SK-N-MC (cell line): ENCODE measurements around the gene DENND4C.

Source experiments
- DNase-seq: peaks from one replicate; pipeline ENCODE4 v3.0.0-alpha.2; 2011; ENCODE audit warnings: low read depth, low spot score
- H3K27ac ChIP-seq: fragments of 200-600 bp; sonication (generic); 2 replicates; pipeline ENCODE4 v1.5.1; 2016; ENCODE audit warnings: mixed run types
- H3K36me3 ChIP-seq: fragments of 200-600 bp; sonication (generic); 2 replicates; pipeline ENCODE4 v1.6.1; 2017; ENCODE audit warnings: antibody characterized with exemption, low read length, mixed read lengths; ENCODE audit not compliant: insufficient read depth
- H3K4me3 ChIP-seq: fragments of 200-600 bp; sonication (generic); 2 replicates; pipeline ENCODE4 v1.5.1; 2016
- H3K9ac ChIP-seq: fragments of 200-600 bp; sonication (generic); 2 replicates; pipeline ENCODE4 v1.8.0; 2017; ENCODE audit warnings: mixed run types, mixed read lengths; ENCODE audit not compliant: insufficient read length
- H3K9me3 ChIP-seq: fragments of 200-600 bp; sonication (generic); 2 replicates; pipeline ENCODE4 v1.6.1; 2017; ENCODE audit warnings: low read depth, mild to moderate bottlenecking, antibody characterized with exemption, low read length, moderate library complexity, mixed read lengths
- EZH2 ChIP-seq: fragments of 200-600 bp; sonication (generic); IDR thresholded peaks from one replicate; pipeline ENCODE4 v1.6.1; 2017; ENCODE audit warnings: antibody characterized with exemption
- FOXP2 ChIP-seq: optimal IDR thresholded peaks from 2 replicates; pipeline ENCODE3; 2011; ENCODE audit warnings: mild to moderate bottlenecking, moderate library complexity; ENCODE audit not compliant: insufficient read depth; ENCODE audit errors: extremely low read length, control extremely low read depth
- POLR2AphosphoS5 ChIP-seq: IDR thresholded peaks from 2 replicates; pipeline ENCODE4 v1.6.1; 2012; ENCODE audit warnings: mild to moderate bottlenecking, low read depth, low read length, borderline replicate concordance

The DENND4C gene

DNA sequence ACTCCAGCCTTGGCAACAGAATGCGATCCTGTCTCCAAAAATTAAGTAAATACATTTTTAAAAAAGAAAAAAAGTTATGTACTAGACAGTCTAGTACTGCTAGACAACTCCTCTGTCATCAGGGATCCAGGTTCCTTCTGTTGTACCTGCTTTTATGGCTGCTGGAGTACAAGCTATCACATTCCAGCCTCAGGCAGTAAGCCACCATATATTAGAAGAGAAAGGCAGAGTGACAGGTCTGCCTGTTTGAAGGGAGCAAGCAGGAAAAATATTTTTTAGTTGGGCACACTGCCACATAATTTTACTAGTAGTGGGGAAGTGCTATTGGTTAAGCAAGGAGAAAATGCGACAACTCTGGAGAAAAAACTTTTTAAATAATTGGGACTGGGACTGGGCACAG, 138.6 kb downstream of the DENND4C start:
- Histone ChIP-seq H3K9me3 (no peaks in the 10 kb centered on the region), H3K9ac (no peak overlapping the region), H3K4me3 (no peak overlapping the region), H3K27ac (no peak overlapping the region), H3K36me3 (peaks cover 30% of the 10 kb centered on the region)
- TF ChIP-seq EZH2 = no peak
- TF ChIP-seq FOXP2 = no peak
- no peak for TF ChIP-seq POLR2AphosphoS5
- DNase-seq = no peak

DNA sequence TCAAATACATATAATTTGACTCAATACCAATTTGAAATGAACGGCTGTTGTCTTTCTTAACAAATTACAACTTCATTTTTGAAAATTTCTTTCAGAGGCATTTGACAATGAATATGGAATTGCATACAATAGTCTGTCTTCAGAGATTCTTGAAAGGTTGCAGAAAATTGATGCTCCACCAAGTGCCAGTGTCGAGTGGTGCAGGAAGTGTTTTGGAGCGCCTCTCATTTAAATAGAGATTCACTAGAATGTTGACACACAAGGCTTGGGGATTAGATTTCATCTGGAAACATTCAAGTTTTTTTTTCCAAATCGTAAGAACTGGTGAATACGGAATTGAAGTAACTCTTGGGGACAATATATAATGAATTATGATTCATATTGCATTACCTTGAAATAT, 141.4 kb downstream of the DENND4C start:
- H3K9ac ChIP-seq = no peak overlapping the region
- no peak overlapping the region for H3K4me3 ChIP-seq
- peaks cover 46% of the 10 kb centered on the region for H3K36me3 ChIP-seq
- H3K27ac ChIP-seq = peak overlapping the region; percentile 27; the same call in 1 of the 2 replicates
- no peaks in the 10 kb centered on the region for H3K9me3 ChIP-seq
- TF ChIP-seq POLR2AphosphoS5 (no peak), EZH2 (no peak), FOXP2 (no peak)
- no peak for DNase-seq

DNA sequence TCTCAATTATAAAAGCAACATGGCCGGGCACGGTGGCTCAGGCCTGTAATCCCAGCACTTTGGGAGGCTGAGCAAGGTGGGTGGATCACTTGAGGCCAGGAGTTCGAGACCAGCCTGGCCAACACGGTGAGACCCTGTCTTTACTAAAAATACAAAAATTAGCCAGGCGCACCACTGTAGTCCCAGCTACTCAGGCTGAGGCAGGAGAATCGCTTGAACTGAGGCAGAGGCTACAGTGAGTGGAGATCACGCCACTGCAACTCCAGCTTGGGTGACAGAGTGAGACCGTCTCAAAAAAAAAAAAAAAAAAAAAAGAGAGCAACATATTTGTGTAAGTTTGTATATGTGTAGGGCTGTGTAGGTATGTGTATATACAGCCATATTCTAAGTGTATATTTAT, 142.1 kb downstream of the DENND4C start:
- peak overlapping the region; percentile 27; the same call in 1 of the 2 replicates for H3K27ac ChIP-seq
- H3K9ac ChIP-seq = no peak overlapping the region
- DNase-seq = no peak
- TF ChIP-seq FOXP2 = no peak
- peak; percentile 45; the same call in 1 of the 2 replicates for TF ChIP-seq POLR2AphosphoS5
- H3K4me3 ChIP-seq = no peak overlapping the region
- no peaks in the 10 kb centered on the region for H3K9me3 ChIP-seq
- H3K36me3 ChIP-seq = peaks cover 53% of the 10 kb centered on the region

DNA sequence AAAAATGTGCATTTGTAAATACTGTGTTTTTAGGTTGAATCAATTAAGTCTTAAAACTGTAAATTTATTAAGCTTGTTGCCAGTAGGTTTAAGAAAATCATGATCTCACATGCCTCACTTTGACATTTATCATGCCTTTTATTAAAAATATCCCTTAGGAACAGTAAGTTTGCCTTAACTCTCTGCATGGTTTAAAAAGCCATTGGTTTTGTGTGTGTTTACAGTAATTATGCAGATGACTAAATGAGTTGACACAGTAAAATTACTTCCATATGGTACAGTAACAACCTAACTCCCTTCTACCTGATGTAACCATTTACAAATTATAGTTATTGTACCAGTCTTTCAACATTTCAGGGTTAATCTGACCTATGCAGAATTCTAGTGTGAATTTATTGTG, 143.0 kb downstream of the DENND4C start:
- Histone ChIP-seq H3K9ac (no peak overlapping the region), H3K9me3 (no peaks in the 10 kb centered on the region), H3K27ac (peak overlapping the region; percentile 80), H3K36me3 (peaks cover 62% of the 10 kb centered on the region), H3K4me3 (no peak overlapping the region)
- no peak for DNase-seq
- no peak for TF ChIP-seq EZH2
- TF ChIP-seq POLR2AphosphoS5 = 0 out of 2 replicates have a peak, but pooled peaks have one; percentile 11

DNA sequence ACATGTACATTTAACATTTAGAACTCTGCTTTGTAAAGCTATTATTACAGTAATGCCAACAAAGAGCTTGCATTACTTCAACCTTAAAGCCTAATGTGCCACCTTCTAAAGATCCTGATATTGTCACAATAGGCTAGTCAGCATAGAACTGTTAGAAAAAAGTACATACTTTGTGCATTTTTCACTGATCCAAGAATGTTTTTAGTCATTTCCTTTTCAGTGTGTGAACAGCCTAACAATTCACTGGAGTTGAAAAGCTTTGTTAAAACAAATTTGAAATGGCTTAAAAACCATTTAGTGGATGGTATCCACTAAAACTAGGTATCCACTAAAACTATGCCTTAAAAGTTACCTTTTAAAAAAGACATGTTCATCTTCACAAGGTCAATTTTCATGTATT, 145.0 kb downstream of the DENND4C start:
- TF ChIP-seq EZH2 (no peak), FOXP2 (no peak), POLR2AphosphoS5 (no peak)
- Histone ChIP-seq H3K27ac (peak overlapping the region; percentile 60; the same call in 1 of the 2 replicates), H3K9ac (no peak overlapping the region), H3K9me3 (no peaks in the 10 kb centered on the region), H3K36me3 (peaks cover 73% of the 10 kb centered on the region), H3K4me3 (no peak overlapping the region)
- no peak for DNase-seq

DNA sequence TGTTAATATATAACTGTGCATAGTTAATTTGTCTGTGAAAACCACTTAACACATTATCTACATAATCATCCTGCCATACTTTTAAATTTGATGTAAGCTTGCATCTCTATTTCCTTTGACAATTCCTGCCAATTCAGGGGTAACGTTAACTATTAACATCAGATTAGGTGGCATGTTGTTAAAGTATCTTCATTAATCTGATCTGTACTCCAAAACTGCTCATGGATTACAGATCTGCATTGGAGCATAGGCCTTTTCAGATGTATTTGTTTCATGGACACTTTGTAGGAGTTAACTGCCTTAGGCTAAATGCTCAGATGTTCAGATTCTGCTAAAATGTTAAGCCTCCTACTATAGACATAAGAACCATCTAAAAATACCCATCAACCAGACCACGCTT, 146.4 kb downstream of the DENND4C start:
- H3K4me3 ChIP-seq = peak overlapping the region; percentile 83; the same call in 1 of the 2 replicates
- no peaks in the 10 kb centered on the region for H3K9me3 ChIP-seq
- H3K27ac ChIP-seq = peak overlapping the region; percentile 16; the same call in 1 of the 2 replicates
- H3K36me3 ChIP-seq = peaks cover 68% of the 10 kb centered on the region
- no peak for DNase-seq
- peak overlapping the region; percentile 99 for H3K9ac ChIP-seq
- TF ChIP-seq FOXP2 (no peak), POLR2AphosphoS5 (no peak), EZH2 (no peak)

DNA sequence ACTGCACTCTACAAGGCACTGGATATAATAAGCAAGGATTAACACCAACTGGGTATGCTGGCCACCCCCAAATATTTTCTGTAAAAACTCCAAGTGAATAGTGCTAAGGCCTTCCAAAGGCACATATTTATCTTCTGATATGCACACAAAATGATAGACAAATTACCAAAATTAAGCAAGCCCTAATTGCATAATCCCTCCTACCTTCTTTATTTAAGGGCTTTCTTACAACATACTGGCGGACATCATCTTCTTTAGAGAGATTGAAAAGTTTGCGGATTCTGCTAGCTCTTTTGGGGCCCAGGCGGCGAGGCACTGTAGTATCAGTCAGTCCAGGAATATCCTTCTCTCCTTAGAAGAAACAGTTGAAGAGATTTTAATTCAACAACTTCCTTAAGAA, 147.7 kb downstream of the DENND4C start:
- TF ChIP-seq FOXP2 (no peak), POLR2AphosphoS5 (no peak), EZH2 (no peak)
- H3K27ac ChIP-seq = peak overlapping the region; percentile 32; the same call in 1 of the 2 replicates
- no peaks in the 10 kb centered on the region for H3K9me3 ChIP-seq
- H3K9ac ChIP-seq = peak overlapping the region; percentile 99
- no peak for DNase-seq
- H3K4me3 ChIP-seq = peak overlapping the region; percentile 83
- H3K36me3 ChIP-seq = peaks cover 64% of the 10 kb centered on the region

DNA sequence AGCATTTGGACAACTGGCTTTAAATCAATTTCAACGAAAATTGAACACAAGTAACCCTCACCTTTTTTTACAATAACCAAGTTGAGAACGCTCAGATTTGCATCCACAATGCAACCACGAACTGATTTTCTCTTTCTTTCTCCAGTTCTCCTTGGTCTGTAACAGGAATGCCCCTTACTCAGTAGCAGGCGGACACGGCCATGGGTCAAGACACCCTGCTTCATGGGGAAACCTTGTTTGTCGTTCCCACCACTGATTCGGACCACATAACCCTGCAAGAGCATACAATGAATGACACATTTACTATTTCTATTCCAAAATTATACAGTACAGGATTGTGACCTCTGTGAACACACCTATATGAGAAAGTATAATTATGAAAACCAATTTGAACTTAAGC, 148.2 kb downstream of the DENND4C start:
- Histone ChIP-seq H3K9ac (peak overlapping the region; percentile 99), H3K9me3 (no peaks in the 10 kb centered on the region), H3K36me3 (peaks cover 60% of the 10 kb centered on the region), H3K4me3 (peak overlapping the region; percentile 83), H3K27ac (peak overlapping the region; percentile 88)
- no peak for DNase-seq
- TF ChIP-seq FOXP2 (no peak), EZH2 (no peak), POLR2AphosphoS5 (no peak)

DNA sequence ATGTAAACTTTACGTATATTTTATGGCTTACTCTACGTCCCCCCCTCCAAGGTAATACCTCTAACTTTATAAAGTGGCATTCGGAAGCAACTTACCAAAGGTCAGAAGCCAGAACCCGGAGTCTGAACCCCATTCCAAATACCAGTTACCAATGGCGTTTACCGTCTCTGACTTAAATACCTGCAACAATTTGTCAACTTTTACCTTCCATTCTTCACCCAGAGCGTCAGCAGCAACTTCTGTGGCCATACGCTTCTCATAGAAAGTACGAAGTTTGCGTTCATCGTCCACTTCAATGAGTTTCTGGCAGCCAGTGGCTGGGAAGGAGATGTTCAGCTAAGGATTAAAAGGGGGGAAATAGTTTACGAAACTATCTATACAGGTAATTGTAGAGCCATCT, 148.8 kb downstream of the DENND4C start:
- H3K9me3 ChIP-seq = no peaks in the 10 kb centered on the region
- DNase-seq = no peak
- peak overlapping the region; percentile 99 for H3K9ac ChIP-seq
- peaks cover 53% of the 10 kb centered on the region for H3K36me3 ChIP-seq
- peak overlapping the region; percentile 88 for H3K27ac ChIP-seq
- TF ChIP-seq EZH2 (no peak), FOXP2 (no peak), POLR2AphosphoS5 (no peak)
- H3K4me3 ChIP-seq = peak overlapping the region; percentile 83
